Sigmoid colon (tissue), 7 donors: ENCODE data around the gene TP53I13. TPM values are rescaled to one million over a fixed set of nuclear protein-coding genes. Genes with fewer than 3 reads are reported as not detected.

Experiments used
- DNase-seq: peaks from one replicate; pipeline ENCODE4 v3.0.0-alpha.2; 2019
- H3K27ac ChIP-seq, 4 donors: fragments of 200-600 bp; sonication (generic); one replicate each; pipeline ENCODE4 v1.5.1; 2016 to 2019; ENCODE audit warnings: mild to moderate bottlenecking in 1 of 4
- H3K27me3 ChIP-seq, 3 donors: fragments of 200-600 bp; sonication (generic); one replicate each; pipeline ENCODE4 v1.5.1; 2019; ENCODE audit warnings: mild to moderate bottlenecking in 1 of 3
- H3K36me3 ChIP-seq, 4 donors: fragments of 200-600 bp; sonication (generic); one replicate each; pipeline ENCODE4 v1.5.1; 2016 to 2019
- H3K4me1 ChIP-seq, 4 donors: fragments of 200-600 bp; sonication (generic); one replicate each; pipeline ENCODE4 v1.5.1; 2017 to 2019
- H3K4me3 ChIP-seq, 4 donors: fragments of 200-600 bp; sonication (generic); one replicate each; pipeline ENCODE4 v1.5.1; 2017 to 2019; ENCODE audit warnings: mild to moderate bottlenecking in 2 of 4, moderate library complexity in 1 of 4
- H3K9me3 ChIP-seq, 4 donors: fragments of 200-600 bp in 3 of 4; sonication (generic) in 3 of 4; one replicate each; pipeline versions ENCODE4 v1.5.1 to v1.6.1; 2013 to 2019
- EP300 ChIP-seq, 4 donors: sonication (generic); formaldehyde crosslinking; IDR thresholded peaks; one replicate each; pipeline ENCODE4 v1.6.1; 2017; ENCODE audit warnings: antibody characterized with exemption in 4 of 4
- POLR2A ChIP-seq, 2 donors: fragments of 450-650 bp; IDR thresholded peaks; one replicate each; pipeline ENCODE4 v1.6.1; 2016; ENCODE audit warnings: antibody characterized with exemption in 2 of 2, mild to moderate bottlenecking in 2 of 2, moderate library complexity in 2 of 2
- POLR2AphosphoS5 ChIP-seq, 4 donors: sonication (generic); formaldehyde crosslinking; IDR thresholded peaks; one replicate each; pipeline ENCODE4 v1.6.1; 2017; ENCODE audit warnings: antibody characterized with exemption in 4 of 4
- WGBS, 2 donors: extraction: QIAGEN DNeasy Blood & Tissue Kit; methylation state at CpG; one replicate each; pipeline ENCODE4 v1.1.7; 2013; 5-methylcytosine and 5-hydroxymethylcytosine counted together
- intact Hi-C: fragments of 100-400 bp; cut with DNase I; formaldehyde crosslinking; loops from one replicate; pipeline ENCODE4 v1.15.1; 2023
- polyA plus RNA-seq, 3 donors: library from polyadenylated mRNA; stranded (reverse); fragments of 200-250 nt; gene quantifications; one replicate each; pipeline ENCODE4 v1.2.3, GENCODE V29; 2013
- total RNA-seq, 4 donors: library from RNA; depleted of rRNA; stranded (reverse); fragments of >200 nt; gene quantifications; one replicate each; pipeline ENCODE4 v1.1.0, GENCODE V29; 2016
- TF ChIP-seq, protein P1 (sequence below), 4 experiments: fragments of 450-650 bp in 3 of 4; fragments of 200-600 bp in 1 of 4; IDR thresholded peaks; one replicate each; pipeline ENCODE4 v1.5.1; 2016 to 2019; ENCODE audit warnings: antibody characterized with exemption in 4 of 4, mild to moderate bottlenecking in 3 of 4, moderate library complexity in 2 of 4
- donor health status: healthy with polysubstance abuse.
- donor health status: Bipolar disorder and iron deficiency.
- donor health status: healthy.

The TP53I13 gene
- total and polyA plus RNA-seq, 7 donors = 14.4 to 79.0 (median 31.2) TPM

- intact Hi-C loops = loop anchor here (1.0 kb wide), 2 partner anchors 11 to 22 kb away; no protein-coding TSS in a partner anchor
- DNase-seq = peak; percentile 86
- H3K27me3 ChIP-seq = no peaks in the 10 kb centered on the region
- H3K9me3 ChIP-seq = no peaks in the 10 kb centered on the region
- peaks cover 0 to 74% (median 68%) of the 10 kb centered on the region in 4 donors for H3K4me1 ChIP-seq
- TF ChIP-seq POLR2A (IDR thresholded peaks at IDR 0.05) (no peak), EP300 (IDR thresholded peaks at IDR 0.05) (no peak), POLR2AphosphoS5 (IDR thresholded peaks at IDR 0.05) (no peak)
- TF ChIP-seq, protein P1, sequence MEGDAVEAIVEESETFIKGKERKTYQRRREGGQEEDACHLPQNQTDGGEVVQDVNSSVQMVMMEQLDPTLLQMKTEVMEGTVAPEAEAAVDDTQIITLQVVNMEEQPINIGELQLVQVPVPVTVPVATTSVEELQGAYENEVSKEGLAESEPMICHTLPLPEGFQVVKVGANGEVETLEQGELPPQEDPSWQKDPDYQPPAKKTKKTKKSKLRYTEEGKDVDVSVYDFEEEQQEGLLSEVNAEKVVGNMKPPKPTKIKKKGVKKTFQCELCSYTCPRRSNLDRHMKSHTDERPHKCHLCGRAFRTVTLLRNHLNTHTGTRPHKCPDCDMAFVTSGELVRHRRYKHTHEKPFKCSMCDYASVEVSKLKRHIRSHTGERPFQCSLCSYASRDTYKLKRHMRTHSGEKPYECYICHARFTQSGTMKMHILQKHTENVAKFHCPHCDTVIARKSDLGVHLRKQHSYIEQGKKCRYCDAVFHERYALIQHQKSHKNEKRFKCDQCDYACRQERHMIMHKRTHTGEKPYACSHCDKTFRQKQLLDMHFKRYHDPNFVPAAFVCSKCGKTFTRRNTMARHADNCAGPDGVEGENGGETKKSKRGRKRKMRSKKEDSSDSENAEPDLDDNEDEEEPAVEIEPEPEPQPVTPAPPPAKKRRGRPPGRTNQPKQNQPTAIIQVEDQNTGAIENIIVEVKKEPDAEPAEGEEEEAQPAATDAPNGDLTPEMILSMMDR (IDR thresholded peaks at IDR 0.05) = no peak
- H3K36me3 ChIP-seq = no peaks in the 10 kb centered on the region
- H3K4me3 ChIP-seq = peak overlapping the region in 3 of 4 donors; percentile 10 to 90 (median 35)
- 18 to 49% methylated on average over 31 of the region's 31 CpGs for WGBS, 2 donors
- H3K27ac ChIP-seq = peak overlapping the region; percentile 78 to 92 (median 90)
Measured at GRCh38 chr17:29591146-29591736, 22.7 kb downstream of the TP53I13 start.

- Histone ChIP-seq H3K4me1 (peaks cover 0 to 68% (median 61%) of the 10 kb centered on the region in 4 donors), H3K27ac (peak overlapping the region; percentile 78 to 92 (median 90)), H3K9me3 (no peaks in the 10 kb centered on the region), H3K36me3 (no peaks in the 10 kb centered on the region), H3K27me3 (no peaks in the 10 kb centered on the region), H3K4me3 (peak overlapping the region in 3 of 4 donors; percentile 10 to 90 (median 35))
- WGBS, 2 donors = 4 to 13% methylated on average over 25 of the region's 25 CpGs
- intact Hi-C loops = loop anchor here (1.0 kb wide), 2 partner anchors 12 to 21 kb away; no protein-coding TSS in a partner anchor
- peak in 1 of 2 donors; percentile 39 for TF ChIP-seq POLR2A (IDR thresholded peaks at IDR 0.05)
- TF ChIP-seq, protein P1 (IDR thresholded peaks at IDR 0.05) = peak; percentile 93 to 99 (median 97)
- TF ChIP-seq EP300 (IDR thresholded peaks at IDR 0.05) = no peak
- TF ChIP-seq POLR2AphosphoS5 (IDR thresholded peaks at IDR 0.05) = peak in 3 of 4 donors; percentile 27 to 44 (median 39)
- DNase-seq = peak; percentile 93
Measured at GRCh38 chr17:29591737-29592608, 23.5 kb downstream of the TP53I13 start.

- no peaks in the 10 kb centered on the region for H3K9me3 ChIP-seq
- peak within 1 kb of the TSS; percentile 44 to 90 (median 73) for H3K4me3 ChIP-seq
- H3K4me1 ChIP-seq = peaks cover 0 to 58% (median 51%) of the 10 kb centered on the region in 4 donors
- H3K36me3 ChIP-seq = no peaks in the 10 kb centered on the region
- intact Hi-C loops = no loop called here
- 1% methylated on average over 96 of the region's 96 CpGs for WGBS, 2 donors
- TF ChIP-seq POLR2A (IDR thresholded peaks at IDR 0.05) = no peak
- TF ChIP-seq, protein P1 (IDR thresholded peaks at IDR 0.05) = no peak
- no peak for TF ChIP-seq POLR2AphosphoS5 (IDR thresholded peaks at IDR 0.05)
- no peak for TF ChIP-seq EP300 (IDR thresholded peaks at IDR 0.05)
- DNase-seq = peak; percentile 80
- H3K27me3 ChIP-seq = no peaks in the 10 kb centered on the region
- peak within 1 kb of the TSS; percentile 78 to 92 (median 90) for H3K27ac ChIP-seq
Measured at GRCh38 chr17:29592850-29593551, 24.5 kb downstream of the TP53I13 start, which contains the start of gene ANKRD13B. Gene ANKRD13B, plus strand, starts transcription at chr17:29593132. Its CDS starts 490 bp downstream, at chr17:29593622.
